Loucy (cell line): ENCODE data around the gene KCNA3.

Experiments used
- H2AFZ ChIP-seq: fragments of 200-600 bp; sonication (generic); 2 replicates; pipeline ENCODE4 v1.6.0; 2016; ENCODE audit warnings: antibody characterized with exemption, mild to moderate bottlenecking, low read length, moderate library complexity
- H3F3A ChIP-seq: fragments of 200-600 bp; 2 replicates; pipeline ENCODE4 v1.6.0; 2016; ENCODE audit warnings: antibody characterized with exemption, low read depth, mild to moderate bottlenecking
- H3K27me3 ChIP-seq: fragments of 200-600 bp; sonication (generic); 2 replicates; pipeline ENCODE4 v1.6.1; 2014; ENCODE audit warnings: low read length, mild to moderate bottlenecking; ENCODE audit not compliant: insufficient read depth, poor library complexity, severe bottlenecking
- H3K36me3 ChIP-seq: fragments of 200-600 bp; sonication (generic); 2 replicates; pipeline ENCODE4 v1.6.1; 2016; ENCODE audit warnings: low read length; ENCODE audit not compliant: insufficient read depth
- H3K4me1 ChIP-seq: fragments of 200-600 bp; sonication (generic); 2 replicates; pipeline ENCODE4 v1.5.1; 2014; ENCODE audit warnings: low read length, mild to moderate bottlenecking; ENCODE audit not compliant: insufficient read depth, poor library complexity, severe bottlenecking
- H3K4me2 ChIP-seq: fragments of 200-600 bp; sonication (generic); 2 replicates; pipeline ENCODE4 v1.6.0; 2014; ENCODE audit warnings: antibody characterized with exemption, low read length, low read depth, mild to moderate bottlenecking; ENCODE audit not compliant: poor library complexity, severe bottlenecking
- H3K4me3 ChIP-seq: fragments of 200-600 bp; sonication (generic); 2 replicates; pipeline ENCODE4 v1.5.1; 2014; ENCODE audit warnings: low read length, mild to moderate bottlenecking, mixed read lengths; ENCODE audit not compliant: poor library complexity, severe bottlenecking
- H3K79me2 ChIP-seq: fragments of 200-600 bp; sonication (generic); 2 replicates; pipeline ENCODE4 v1.6.1; 2014; ENCODE audit warnings: low read length; ENCODE audit not compliant: insufficient read depth
- H3K9ac ChIP-seq: fragments of 200-600 bp; sonication (generic); 2 replicates; pipeline ENCODE4 v1.6.0; 2014; ENCODE audit warnings: mild to moderate bottlenecking, low read depth, low read length, moderate library complexity; ENCODE audit not compliant: poor library complexity, severe bottlenecking
- H3K9me2 ChIP-seq: fragments of 200-600 bp; sonication (generic); replicated peaks from 2 replicates; pipeline ENCODE4 v1.6.1; 2016; ENCODE audit warnings: low read depth, low read length, mixed read lengths
- H3K9me3 ChIP-seq: fragments of 200-600 bp; sonication (generic); 2 replicates; pipeline ENCODE4 v1.6.1; 2014; ENCODE audit warnings: mild to moderate bottlenecking, antibody characterized with exemption, low read length, low read depth; ENCODE audit not compliant: insufficient read depth
- H4K20me1 ChIP-seq: fragments of 200-600 bp; sonication (generic); 2 replicates; pipeline ENCODE4 v1.6.0; 2014; ENCODE audit warnings: antibody characterized with exemption, low read length, mild to moderate bottlenecking; ENCODE audit not compliant: insufficient read depth, poor library complexity, severe bottlenecking
- CTCF ChIP-seq: fragments of 200-600 bp; sonication (generic); conservative IDR thresholded peaks from 2 replicates; pipeline ENCODE4 v1.5.1; 2014; ENCODE audit warnings: mild to moderate bottlenecking, antibody characterized with exemption, low read length
- EZH2phosphoT487 ChIP-seq: fragments of 200-600 bp; IDR thresholded peaks from 2 replicates; pipeline ENCODE4 v1.6.1; 2018; ENCODE audit warnings: antibody characterized with exemption, mild to moderate bottlenecking, moderate library complexity, borderline replicate concordance

KCNA3 gene

GRCh38 chr1:110713221-110713620 is 38.5 kb upstream of the KCNA3 start:
- Histone ChIP-seq H3K4me1 (peaks cover 5% of the 10 kb centered on the region), H3K4me2 (no peak overlapping the region), H3K36me3 (no peaks in the 10 kb centered on the region), H3K4me3 (no peak overlapping the region), H3K9me3 (no peaks in the 10 kb centered on the region), H3K27me3 (no peaks in the 10 kb centered on the region), H2AFZ (no peak overlapping the region), H3K9ac (no peak overlapping the region), H3K9me2 (no peaks in the 10 kb centered on the region), H3F3A (no peaks in the 10 kb centered on the region), H4K20me1 (no peaks in the 10 kb centered on the region), H3K79me2 (no peaks in the 10 kb centered on the region)
- TF ChIP-seq EZH2phosphoT487 (no peak), CTCF (no peak)

GRCh38 chr1:110710314-110710713 is 35.6 kb upstream of the KCNA3 start:
- no peak overlapping the region for H2AFZ ChIP-seq
- no peak overlapping the region for H3K4me2 ChIP-seq
- TF ChIP-seq EZH2phosphoT487 (no peak), CTCF (no peak)
- no peaks in the 10 kb centered on the region for H4K20me1 ChIP-seq
- H3K9me3 ChIP-seq: no peaks in the 10 kb centered on the region
- no peaks in the 10 kb centered on the region for H3K9me2 ChIP-seq
- peaks cover 5% of the 10 kb centered on the region for H3K4me1 ChIP-seq
- no peaks in the 10 kb centered on the region for H3K27me3 ChIP-seq
- no peak overlapping the region for H3K4me3 ChIP-seq
- H3K36me3 ChIP-seq: no peaks in the 10 kb centered on the region
- H3K79me2 ChIP-seq: no peaks in the 10 kb centered on the region
- H3F3A ChIP-seq: no peaks in the 10 kb centered on the region
- H3K9ac ChIP-seq: no peak overlapping the region

GRCh38 chr1:110708974-110709440 is 34.3 kb upstream of the KCNA3 start:
- no peaks in the 10 kb centered on the region for H3K36me3 ChIP-seq
- H3K79me2 ChIP-seq: no peaks in the 10 kb centered on the region
- H3K27me3 ChIP-seq: no peaks in the 10 kb centered on the region
- H3K4me2 ChIP-seq: no peak overlapping the region
- H3K4me3 ChIP-seq: no peak overlapping the region
- TF ChIP-seq EZH2phosphoT487 (no peak), CTCF (no peak)
- no peak overlapping the region for H2AFZ ChIP-seq
- H3K9me2 ChIP-seq: no peaks in the 10 kb centered on the region
- H3K9me3 ChIP-seq: no peaks in the 10 kb centered on the region
- peaks cover 5% of the 10 kb centered on the region for H3K4me1 ChIP-seq
- no peak overlapping the region for H3K9ac ChIP-seq
- H3F3A ChIP-seq: no peaks in the 10 kb centered on the region
- no peaks in the 10 kb centered on the region for H4K20me1 ChIP-seq
